ENCODE results near the gene CST7. TPM values are rescaled to one million over a fixed set of nuclear protein-coding genes. Genes with fewer than 3 reads are reported as not detected.

The CST7 gene
- total RNA-seq, 3 donors from 2014 or later = 0.33 to 2.5 (median 1.8) TPM

DNA sequence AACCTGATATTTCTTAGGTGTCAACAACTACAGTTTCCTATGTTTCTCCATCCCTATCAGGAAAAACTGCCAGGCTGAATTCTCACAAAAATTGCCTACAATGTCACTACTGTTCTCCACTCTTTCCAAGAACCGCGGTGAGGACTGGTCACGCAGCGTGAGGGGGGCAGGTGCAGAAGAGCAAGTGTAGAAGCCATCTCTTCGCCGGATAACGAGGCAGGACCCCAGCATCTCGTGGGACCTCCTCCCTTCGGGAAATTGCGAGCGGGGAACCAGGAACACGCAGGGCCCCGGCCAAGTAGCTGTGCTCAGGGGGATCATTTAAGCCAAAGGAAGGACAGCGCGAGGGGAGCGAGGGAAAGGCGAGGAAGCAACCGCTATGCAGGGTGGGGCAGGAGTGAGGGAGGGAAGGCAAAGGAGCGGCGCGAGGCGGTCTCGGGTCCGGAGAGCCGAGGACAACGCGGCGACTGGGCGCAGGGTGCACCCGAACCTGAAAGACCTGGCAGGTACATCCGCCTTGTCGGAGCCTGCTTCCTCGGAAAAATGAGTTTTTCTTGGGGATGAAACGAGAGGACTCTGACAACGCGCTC is 42.9 kb downstream of the CST7 start:
- intact Hi-C loops (cut with DNase I; ENCODE audit: low total_unique reads) = loop anchor here (5.0 kb wide), 1 partner anchor 65 kb away; the partner anchor contains the start of gene ACSS1
- Histone ChIP-seq H3K36me3 (no peaks in the 10 kb centered on the region), H3K4me1 (peaks cover 3 to 15% of the 10 kb centered on the region in 2 donors), H3K4me3 (peak overlapping the region; percentile 79 to 85 (median 85)), H3K27ac (peak overlapping the region; percentile 96 to 97), H3K9me3 (no peaks in the 10 kb centered on the region), H3K27me3 (no peaks in the 10 kb centered on the region)
- TF ChIP-seq, protein P1, sequence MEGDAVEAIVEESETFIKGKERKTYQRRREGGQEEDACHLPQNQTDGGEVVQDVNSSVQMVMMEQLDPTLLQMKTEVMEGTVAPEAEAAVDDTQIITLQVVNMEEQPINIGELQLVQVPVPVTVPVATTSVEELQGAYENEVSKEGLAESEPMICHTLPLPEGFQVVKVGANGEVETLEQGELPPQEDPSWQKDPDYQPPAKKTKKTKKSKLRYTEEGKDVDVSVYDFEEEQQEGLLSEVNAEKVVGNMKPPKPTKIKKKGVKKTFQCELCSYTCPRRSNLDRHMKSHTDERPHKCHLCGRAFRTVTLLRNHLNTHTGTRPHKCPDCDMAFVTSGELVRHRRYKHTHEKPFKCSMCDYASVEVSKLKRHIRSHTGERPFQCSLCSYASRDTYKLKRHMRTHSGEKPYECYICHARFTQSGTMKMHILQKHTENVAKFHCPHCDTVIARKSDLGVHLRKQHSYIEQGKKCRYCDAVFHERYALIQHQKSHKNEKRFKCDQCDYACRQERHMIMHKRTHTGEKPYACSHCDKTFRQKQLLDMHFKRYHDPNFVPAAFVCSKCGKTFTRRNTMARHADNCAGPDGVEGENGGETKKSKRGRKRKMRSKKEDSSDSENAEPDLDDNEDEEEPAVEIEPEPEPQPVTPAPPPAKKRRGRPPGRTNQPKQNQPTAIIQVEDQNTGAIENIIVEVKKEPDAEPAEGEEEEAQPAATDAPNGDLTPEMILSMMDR (IDR thresholded peaks at IDR 0.05) = no peak
- no peak for TF ChIP-seq POLR2A (IDR thresholded peaks at IDR 0.05)
- TF ChIP-seq POLR2AphosphoS5 (IDR thresholded peaks at IDR 0.05) = no peak
- no peak for DNase-seq (ENCODE audit: low spot score in 2 of 2)

DNA sequence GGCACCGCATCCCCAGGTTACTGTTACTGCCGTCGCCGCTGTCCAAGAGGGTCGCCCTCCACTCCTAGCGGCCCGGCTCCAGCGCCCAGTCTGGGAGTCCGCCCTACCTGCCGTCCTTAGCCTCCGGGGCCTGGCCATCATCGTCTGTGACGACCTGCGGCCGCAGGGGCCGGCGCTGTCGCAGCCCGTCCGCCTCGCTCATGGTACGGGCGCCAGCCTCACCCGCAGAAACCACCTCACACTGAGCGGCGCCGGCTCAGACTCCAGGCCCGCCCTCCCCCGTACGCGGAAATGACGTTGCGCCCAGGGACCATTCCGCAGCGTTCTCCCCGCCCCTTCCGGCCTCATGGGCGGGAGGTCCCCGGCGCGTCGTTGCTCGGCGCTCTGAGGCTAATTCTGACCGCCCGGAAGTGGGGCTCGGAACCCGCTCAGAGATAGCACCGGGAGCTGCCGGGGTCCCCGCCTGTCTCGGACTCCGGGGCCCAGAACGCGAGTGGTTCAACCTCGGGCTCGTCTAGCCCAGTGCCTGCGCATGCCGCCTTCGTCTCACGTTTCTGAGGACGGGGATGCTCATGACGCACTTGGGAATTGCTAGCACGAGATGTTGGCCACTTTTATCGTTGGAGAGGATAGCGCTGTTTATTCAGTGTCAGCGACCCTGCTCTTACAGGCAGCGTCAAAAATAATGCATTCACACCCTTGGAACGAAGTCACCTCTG is 43.6 kb downstream of the CST7 start, which contains the start of gene APMAP:
Gene APMAP (minus strand): TSS at position 265 of the 719 bp plus-strand sequence. CDS start 63 bp downstream, at position 202.
- DNase-seq (ENCODE audit: low spot score in 2 of 2) = peak; percentile 93 to 96
- H3K4me1 ChIP-seq = peaks cover 3 to 15% of the 10 kb centered on the region in 2 donors
- intact Hi-C loops (cut with DNase I; ENCODE audit: low total_unique reads) = loop anchor here (5.0 kb wide), 1 partner anchor 65 kb away; the partner anchor contains the start of gene ACSS1
- no peaks in the 10 kb centered on the region for H3K9me3 ChIP-seq
- H3K27me3 ChIP-seq = no peaks in the 10 kb centered on the region
- TF ChIP-seq POLR2AphosphoS5 (IDR thresholded peaks at IDR 0.05) = peak; percentile 97 to 100 (median 99)
- TF ChIP-seq, protein P1 (IDR thresholded peaks at IDR 0.05) = no peak
- peak; percentile 97 for TF ChIP-seq POLR2A (IDR thresholded peaks at IDR 0.05)
- H3K4me3 ChIP-seq = peak within 1 kb of the TSS; percentile 79 to 85 (median 85)
- peak within 1 kb of the TSS; percentile 96 to 97 for H3K27ac ChIP-seq
- H3K36me3 ChIP-seq = no peaks in the 10 kb centered on the region

DNA sequence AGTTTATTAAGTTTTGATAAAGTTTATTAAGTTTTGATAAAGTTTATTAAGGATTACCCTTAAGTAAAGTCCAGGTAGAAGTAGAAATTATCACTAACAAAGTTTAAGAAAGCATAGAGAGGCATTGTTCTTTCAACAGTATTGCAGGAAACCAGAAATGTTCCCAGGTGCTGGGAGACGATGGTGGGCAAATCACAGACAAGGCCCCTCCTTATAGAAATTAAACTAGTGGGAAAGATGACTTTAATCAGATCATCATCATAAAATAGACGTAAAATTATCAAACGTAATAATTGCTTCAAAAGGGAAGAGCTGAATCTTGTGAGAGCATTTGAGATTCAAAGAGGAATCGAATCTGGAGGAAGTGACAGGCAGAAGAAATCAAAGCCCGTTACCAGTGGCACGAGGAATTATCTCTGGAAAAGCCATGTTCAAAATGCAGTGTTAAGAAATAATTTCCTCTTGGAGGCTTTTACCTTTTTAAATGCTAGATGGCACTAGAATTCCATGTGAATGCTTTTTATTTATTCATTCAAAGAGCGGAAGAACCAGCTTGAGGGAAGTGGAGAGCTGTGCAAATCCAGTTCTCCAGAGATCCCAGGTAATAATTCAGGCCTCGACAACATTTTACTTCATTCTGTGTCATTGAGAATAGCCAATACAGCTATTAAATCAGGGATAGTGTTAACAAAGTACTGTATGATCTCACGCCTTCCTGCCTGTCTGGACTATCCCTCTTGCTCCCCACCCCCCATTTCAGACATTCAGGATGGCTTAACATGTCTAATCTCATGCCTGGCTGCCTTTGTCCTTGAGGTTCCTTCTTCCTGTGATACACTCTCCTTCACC is 44.5 kb downstream of the CST7 start:
- Histone ChIP-seq H3K4me3 (peak overlapping the region; percentile 79 to 85 (median 85)), H3K27me3 (no peaks in the 10 kb centered on the region), H3K27ac (peak overlapping the region; percentile 96 to 97), H3K36me3 (no peaks in the 10 kb centered on the region), H3K9me3 (no peaks in the 10 kb centered on the region), H3K4me1 (peaks cover 3 to 15% of the 10 kb centered on the region in 2 donors)
- TF ChIP-seq, protein P1 (IDR thresholded peaks at IDR 0.05) = peak in 2 of 3 donors; percentile 36 to 39
- no peak for TF ChIP-seq POLR2AphosphoS5 (IDR thresholded peaks at IDR 0.05)
- TF ChIP-seq POLR2A (IDR thresholded peaks at IDR 0.05) = no peak
- DNase-seq (ENCODE audit: low spot score in 2 of 2) = no peak
- intact Hi-C loops (cut with DNase I; ENCODE audit: low total_unique reads) = loop anchor here (5.0 kb wide), 1 partner anchor 64 kb away; the partner anchor contains the start of gene ACSS1

DNA sequence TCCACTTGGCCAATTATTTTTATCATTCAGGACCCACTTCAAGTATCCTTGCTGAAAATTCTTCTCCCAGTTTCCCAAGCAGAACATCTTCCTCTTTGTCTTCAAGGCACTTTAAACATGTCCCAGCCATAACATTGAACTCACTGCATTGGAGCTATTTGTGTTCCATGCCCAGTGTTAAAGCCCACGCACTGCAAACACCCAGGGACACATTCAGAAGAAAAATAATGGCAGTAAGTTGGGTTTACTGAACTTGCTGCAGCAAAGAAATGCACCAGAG is 45.1 kb downstream of the CST7 start:
- H3K27ac ChIP-seq = peak overlapping the region; percentile 96 to 97
- H3K36me3 ChIP-seq = no peaks in the 10 kb centered on the region
- DNase-seq (ENCODE audit: low spot score in 2 of 2) = no peak
- H3K4me1 ChIP-seq = peaks cover 3 to 15% of the 10 kb centered on the region in 2 donors
- intact Hi-C loops (cut with DNase I; ENCODE audit: low total_unique reads) = loop anchor here (5.0 kb wide), 1 partner anchor 63 kb away; the partner anchor contains the start of gene ACSS1
- H3K27me3 ChIP-seq = no peaks in the 10 kb centered on the region
- no peak for TF ChIP-seq POLR2AphosphoS5 (IDR thresholded peaks at IDR 0.05)
- TF ChIP-seq, protein P1 (IDR thresholded peaks at IDR 0.05) = no peak
- TF ChIP-seq POLR2A (IDR thresholded peaks at IDR 0.05) = no peak
- H3K9me3 ChIP-seq = no peaks in the 10 kb centered on the region
- H3K4me3 ChIP-seq = no peak overlapping the region

Measured in breast epithelium (tissue), 4 donors.